ENCODE measurements around the gene GORASP1. TPM values are rescaled to one million over a fixed set of nuclear protein-coding genes. Genes with fewer than 3 reads are reported as not detected.

GORASP1 gene
- total RNA-seq, 1 donor from 2014 or later, result 35.6 TPM

DNA sequence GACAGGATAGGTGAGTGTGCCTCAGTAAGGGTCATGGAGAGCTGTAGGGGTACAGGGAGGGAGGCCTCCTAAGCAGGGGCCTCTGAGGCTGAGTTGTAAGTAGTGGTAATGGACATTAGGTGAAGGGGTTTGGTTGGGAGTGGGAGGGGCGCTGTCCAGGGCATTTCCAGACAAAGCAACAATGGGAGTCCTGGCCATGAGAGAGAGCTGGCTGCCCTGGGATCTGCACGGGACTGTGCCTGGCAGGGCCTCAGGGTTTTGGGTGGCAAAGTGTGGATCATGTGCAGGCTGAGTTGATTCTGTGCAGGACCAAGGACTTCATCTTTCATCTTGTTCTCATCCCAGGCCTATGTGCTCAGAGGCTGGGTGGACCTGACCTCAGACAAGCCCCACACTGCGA lies 4.7 kb upstream of the GORASP1 start:
- peaks cover 5% of the 10 kb centered on the region for H3K36me3 Mint-ChIP-seq (ENCODE audit: low read depth)
- peaks cover 5% of the 10 kb centered on the region for H3K27me3 Mint-ChIP-seq (ENCODE audit: insufficient read depth)
- no peak overlapping the region for H3K27ac Mint-ChIP-seq
- intact Hi-C loops (cut with micrococcal nuclease), result no loop called here
- DNase-seq (ENCODE audit: low spot score), result no peak
- H3K9me3 Mint-ChIP-seq, result no peaks in the 10 kb centered on the region
- peaks cover 20% of the 10 kb centered on the region for H3K4me1 Mint-ChIP-seq (ENCODE audit: low read depth)
- no peak overlapping the region for H3K4me3 Mint-ChIP-seq

- Mint-ChIP-seq H3K4me3 (no peak overlapping the region), H3K4me1 (ENCODE audit: low read depth) (peaks cover 37% of the 10 kb centered on the region), H3K27me3 (ENCODE audit: insufficient read depth) (peaks cover 8% of the 10 kb centered on the region), H3K9me3 (no peaks in the 10 kb centered on the region), H3K36me3 (ENCODE audit: low read depth) (peaks cover 7% of the 10 kb centered on the region), H3K27ac (no peak overlapping the region)
- intact Hi-C loops (cut with micrococcal nuclease), result no loop called here
- no peak for DNase-seq (ENCODE audit: low spot score)
These were observed 2.7 kb upstream of the GORASP1 start for GRCh38 chr3:39110041-39110639.

- no peak for DNase-seq (ENCODE audit: low spot score)
- no peak overlapping the region for H3K27ac Mint-ChIP-seq
- H3K36me3 Mint-ChIP-seq (ENCODE audit: low read depth), result peaks cover 9% of the 10 kb centered on the region
- no peaks in the 10 kb centered on the region for H3K9me3 Mint-ChIP-seq
- peaks cover 8% of the 10 kb centered on the region for H3K27me3 Mint-ChIP-seq (ENCODE audit: insufficient read depth)
- H3K4me3 Mint-ChIP-seq, result peak overlapping the region; percentile 93
- peaks cover 42% of the 10 kb centered on the region for H3K4me1 Mint-ChIP-seq (ENCODE audit: low read depth)
- intact Hi-C loops (cut with micrococcal nuclease), result loop anchor here (2.0 kb wide), 1 partner anchor 56 kb away; the partner anchor contains the start of gene WDR48
These were observed 1.7 kb upstream of the GORASP1 start for GRCh38 chr3:39109086-39109485.

DNA sequence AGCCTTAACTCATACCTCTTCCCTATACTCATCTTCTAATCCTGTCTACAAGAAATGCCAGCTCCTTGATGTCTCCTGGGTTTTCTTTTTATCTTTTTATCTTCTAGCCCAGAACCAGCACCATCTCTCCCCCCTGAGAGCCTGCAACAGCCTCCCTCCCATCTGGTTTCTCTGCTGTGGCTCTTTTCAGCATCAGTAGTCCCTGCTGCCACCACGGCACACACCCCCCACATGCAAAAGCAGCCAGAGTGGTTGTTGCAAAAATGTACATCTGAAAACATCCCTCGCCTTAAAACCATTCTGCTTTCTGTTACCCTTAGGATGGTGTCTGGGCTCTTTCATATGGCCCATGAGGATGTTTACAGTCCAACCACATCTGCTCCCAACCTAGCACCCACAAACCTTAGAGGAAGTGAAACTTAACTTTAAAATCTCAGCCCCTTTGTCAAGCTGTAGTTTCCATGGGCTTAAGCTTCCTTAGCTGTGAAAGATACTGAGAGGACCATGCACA lies 828 bp upstream of the GORASP1 start:
- peak overlapping the region; percentile 69 for H3K27ac Mint-ChIP-seq
- intact Hi-C loops (cut with micrococcal nuclease), result loop anchor here (1.0 to 2.0 kb wide), 2 partner anchors 39 to 55 kb away; partner anchors contain the start of gene WDR48
- DNase-seq (ENCODE audit: low spot score), result peak; percentile 49
- H3K4me3 Mint-ChIP-seq, result peak overlapping the region; percentile 93
- peaks cover 47% of the 10 kb centered on the region for H3K4me1 Mint-ChIP-seq (ENCODE audit: low read depth)
- no peaks in the 10 kb centered on the region for H3K9me3 Mint-ChIP-seq
- H3K27me3 Mint-ChIP-seq (ENCODE audit: insufficient read depth), result peaks cover 8% of the 10 kb centered on the region
- peaks cover 13% of the 10 kb centered on the region for H3K36me3 Mint-ChIP-seq (ENCODE audit: low read depth)

GRCh38 chr3:39106851-39107387 lies 508 bp downstream of the GORASP1 start:
- DNase-seq (ENCODE audit: low spot score), result no peak
- H3K36me3 Mint-ChIP-seq (ENCODE audit: low read depth), result peaks cover 12% of the 10 kb centered on the region
- H3K9me3 Mint-ChIP-seq, result no peaks in the 10 kb centered on the region
- peak overlapping the region; percentile 82 for H3K4me3 Mint-ChIP-seq
- H3K27me3 Mint-ChIP-seq (ENCODE audit: insufficient read depth), result peaks cover 7% of the 10 kb centered on the region
- H3K4me1 Mint-ChIP-seq (ENCODE audit: low read depth), result peaks cover 60% of the 10 kb centered on the region
- H3K27ac Mint-ChIP-seq, result peak overlapping the region; percentile 57
- intact Hi-C loops (cut with micrococcal nuclease), result loop anchor here (1.0 to 2.0 kb wide), 5 partner anchors 44 to 299 kb away; partner anchors contain the start of genes RPSA and SLC25A38

- H3K27ac Mint-ChIP-seq, result peak overlapping the region; percentile 57
- peaks cover 7% of the 10 kb centered on the region for H3K27me3 Mint-ChIP-seq (ENCODE audit: insufficient read depth)
- peaks cover 9% of the 10 kb centered on the region for H3K36me3 Mint-ChIP-seq (ENCODE audit: low read depth)
- H3K4me3 Mint-ChIP-seq, result peak overlapping the region; percentile 82
- H3K9me3 Mint-ChIP-seq, result no peaks in the 10 kb centered on the region
- no peak for DNase-seq (ENCODE audit: low spot score)
- intact Hi-C loops (cut with micrococcal nuclease), result loop anchor here (2.0 kb wide), 2 partner anchors 154 to 276 kb away; partner anchors contain the start of gene SLC25A38
- peaks cover 65% of the 10 kb centered on the region for H3K4me1 Mint-ChIP-seq (ENCODE audit: low read depth)
These were observed 1.1 kb downstream of the GORASP1 start for GRCh38 chr3:39106281-39106811.

DNA sequence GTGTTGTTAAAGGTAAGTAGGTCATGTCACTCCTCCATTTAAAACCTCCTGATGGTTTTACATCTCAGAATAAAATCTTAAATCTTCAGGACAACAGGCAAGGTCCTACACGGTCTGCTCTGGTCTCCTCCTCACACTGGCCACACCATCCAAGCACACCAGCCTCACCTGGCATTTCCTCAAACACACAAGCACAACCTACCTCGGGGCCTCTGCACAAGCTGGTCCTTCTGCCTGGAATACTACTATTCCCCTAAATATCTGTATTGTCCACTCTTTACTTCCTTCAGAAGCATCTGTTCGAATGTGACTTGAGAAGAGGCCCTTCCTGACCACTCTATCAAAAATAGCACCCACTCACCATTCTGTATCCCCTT lies 1.8 kb downstream of the GORASP1 start:
- peaks cover 69% of the 10 kb centered on the region for H3K4me1 Mint-ChIP-seq (ENCODE audit: low read depth)
- peaks cover 9% of the 10 kb centered on the region for H3K36me3 Mint-ChIP-seq (ENCODE audit: low read depth)
- H3K4me3 Mint-ChIP-seq, result peak overlapping the region; percentile 82
- H3K27ac Mint-ChIP-seq, result peak overlapping the region; percentile 55
- peaks cover 7% of the 10 kb centered on the region for H3K27me3 Mint-ChIP-seq (ENCODE audit: insufficient read depth)
- no peaks in the 10 kb centered on the region for H3K9me3 Mint-ChIP-seq
- intact Hi-C loops (cut with micrococcal nuclease), result loop anchor here (2.0 kb wide), 2 partner anchors 155 to 277 kb away; partner anchors contain the start of gene SLC25A38
- DNase-seq (ENCODE audit: low spot score), result no peak

DNA sequence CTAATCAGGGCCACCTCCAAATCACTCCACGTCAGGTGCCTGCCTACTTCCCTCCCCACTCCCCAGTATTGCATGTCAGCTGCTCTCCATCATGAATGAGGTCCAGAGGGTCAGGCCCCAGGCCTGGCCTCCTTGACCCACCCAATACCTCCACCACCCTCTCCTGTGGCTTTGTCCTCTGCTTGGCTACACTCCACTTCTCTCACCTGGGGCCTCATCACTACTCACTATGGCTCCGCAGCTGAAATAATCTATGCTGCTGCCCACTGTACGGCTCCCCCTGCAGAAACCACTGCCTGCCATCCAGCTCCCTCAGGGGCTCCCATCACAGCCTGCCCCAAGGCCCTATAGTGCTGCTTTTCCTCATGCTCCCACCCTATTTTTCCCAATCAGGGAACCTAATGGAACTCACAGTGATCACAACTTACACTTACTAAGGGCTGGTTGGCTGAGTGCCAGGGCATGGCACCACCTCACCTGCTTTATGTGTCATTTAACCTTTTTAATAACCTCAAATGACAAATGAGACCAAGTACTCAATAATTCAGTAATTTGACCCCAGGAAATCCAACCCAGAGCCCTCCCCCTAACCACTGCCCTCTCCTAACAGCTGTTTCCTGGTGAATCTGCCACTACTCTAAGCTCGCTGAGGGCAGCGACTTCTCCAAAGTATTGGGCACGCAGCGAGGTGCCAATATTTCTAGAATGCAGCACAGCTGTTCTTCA lies 2.3 kb downstream of the GORASP1 start:
- Mint-ChIP-seq H3K4me3 (peak overlapping the region; percentile 82), H3K9me3 (no peaks in the 10 kb centered on the region), H3K4me1 (ENCODE audit: low read depth) (peaks cover 69% of the 10 kb centered on the region), H3K27ac (no peak overlapping the region), H3K36me3 (ENCODE audit: low read depth) (peaks cover 9% of the 10 kb centered on the region), H3K27me3 (ENCODE audit: insufficient read depth) (peaks cover 7% of the 10 kb centered on the region)
- no peak for DNase-seq (ENCODE audit: low spot score)
- intact Hi-C loops (cut with micrococcal nuclease), result no loop called here

- peaks cover 63% of the 10 kb centered on the region for H3K4me1 Mint-ChIP-seq (ENCODE audit: low read depth)
- no peak overlapping the region for H3K27ac Mint-ChIP-seq
- no peaks in the 10 kb centered on the region for H3K9me3 Mint-ChIP-seq
- DNase-seq (ENCODE audit: low spot score), result no peak
- no peak overlapping the region for H3K4me3 Mint-ChIP-seq
- H3K27me3 Mint-ChIP-seq (ENCODE audit: insufficient read depth), result peaks cover 3% of the 10 kb centered on the region
- H3K36me3 Mint-ChIP-seq (ENCODE audit: low read depth), result peaks cover 9% of the 10 kb centered on the region
- intact Hi-C loops (cut with micrococcal nuclease), result no loop called here
These were observed 3.5 kb downstream of the GORASP1 start for GRCh38 chr3:39103791-39104552.

- no peak overlapping the region for H3K27ac Mint-ChIP-seq
- no peak for DNase-seq (ENCODE audit: low spot score)
These were observed 4.1 kb downstream of the GORASP1 start for GRCh38 chr3:39103324-39103693.

GRCh38 chr3:39102504-39103323 lies 4.7 kb downstream of the GORASP1 start:
- Mint-ChIP-seq H3K4me3 (no peak overlapping the region), H3K27ac (no peak overlapping the region), H3K9me3 (no peaks in the 10 kb centered on the region), H3K4me1 (ENCODE audit: low read depth) (peaks cover 50% of the 10 kb centered on the region), H3K36me3 (ENCODE audit: low read depth) (peaks cover 9% of the 10 kb centered on the region), H3K27me3 (ENCODE audit: insufficient read depth) (peaks cover 3% of the 10 kb centered on the region)
- intact Hi-C loops (cut with micrococcal nuclease), result no loop called here
- no peak for DNase-seq (ENCODE audit: low spot score)

More at GRCh38 chr3:39103324-39103693, 4.1 kb downstream of the GORASP1 start:
- H3K9me3 Mint-ChIP-seq, result no peaks in the 10 kb centered on the region
- peaks cover 56% of the 10 kb centered on the region for H3K4me1 Mint-ChIP-seq (ENCODE audit: low read depth)
- intact Hi-C loops (cut with micrococcal nuclease), result no loop called here
- no peak overlapping the region for H3K4me3 Mint-ChIP-seq
- H3K36me3 Mint-ChIP-seq (ENCODE audit: low read depth), result peaks cover 9% of the 10 kb centered on the region
- H3K27me3 Mint-ChIP-seq (ENCODE audit: insufficient read depth), result peaks cover 3% of the 10 kb centered on the region

Data from activated T-helper 1 cell treated with anti-CD3 and anti-CD28 coated beads, Interleukin-12 subunit alpha, Interleukin-12 subunit beta, Interleukin-2, Interleukin-4 antibody, amounts not matched to agents 30 ng/mL and 10 ng/mL and 1 ng/mL, durations not matched to agents 14 hours and 24 hours and 36 hours (primary cell).